Measurements from ENCODE around the gene ZNF729. TPM values are rescaled to one million over a fixed set of nuclear protein-coding genes. Genes with fewer than 3 reads are reported as not detected.
"Not testable (repeated sequence)": the region's sequence is repeated elsewhere in the genome, so short reads cannot be mapped to it uniquely, and the experiment has no call there.

ZNF729 gene
- total RNA-seq, 2 experiments from 2014 or later = not detected

DNA sequence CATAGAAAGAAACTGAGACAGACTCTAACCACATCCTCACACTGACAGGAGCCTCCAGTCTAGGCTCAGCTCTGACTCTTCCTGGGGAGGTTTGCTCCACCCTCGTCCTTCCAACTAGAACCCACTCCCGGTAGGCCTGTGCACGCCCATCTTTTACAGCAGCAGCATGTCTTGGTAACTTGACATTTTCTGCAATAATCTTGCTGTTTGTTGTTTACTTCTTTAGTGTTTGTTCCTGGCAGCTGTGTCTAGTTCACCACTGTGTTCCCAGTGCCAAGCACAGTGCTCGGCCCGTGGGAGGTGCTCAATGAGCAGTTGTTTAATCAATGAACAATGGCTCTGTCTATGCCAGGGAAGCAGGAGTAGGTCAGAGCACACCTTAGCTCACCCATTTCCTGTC lies 23.1 kb upstream of the ZNF729 start:
- no peaks in the 10 kb centered on the region for H3K4me1 ChIP-seq (ENCODE audit: insufficient read depth, low read length)
- TF ChIP-seq, protein P1, sequence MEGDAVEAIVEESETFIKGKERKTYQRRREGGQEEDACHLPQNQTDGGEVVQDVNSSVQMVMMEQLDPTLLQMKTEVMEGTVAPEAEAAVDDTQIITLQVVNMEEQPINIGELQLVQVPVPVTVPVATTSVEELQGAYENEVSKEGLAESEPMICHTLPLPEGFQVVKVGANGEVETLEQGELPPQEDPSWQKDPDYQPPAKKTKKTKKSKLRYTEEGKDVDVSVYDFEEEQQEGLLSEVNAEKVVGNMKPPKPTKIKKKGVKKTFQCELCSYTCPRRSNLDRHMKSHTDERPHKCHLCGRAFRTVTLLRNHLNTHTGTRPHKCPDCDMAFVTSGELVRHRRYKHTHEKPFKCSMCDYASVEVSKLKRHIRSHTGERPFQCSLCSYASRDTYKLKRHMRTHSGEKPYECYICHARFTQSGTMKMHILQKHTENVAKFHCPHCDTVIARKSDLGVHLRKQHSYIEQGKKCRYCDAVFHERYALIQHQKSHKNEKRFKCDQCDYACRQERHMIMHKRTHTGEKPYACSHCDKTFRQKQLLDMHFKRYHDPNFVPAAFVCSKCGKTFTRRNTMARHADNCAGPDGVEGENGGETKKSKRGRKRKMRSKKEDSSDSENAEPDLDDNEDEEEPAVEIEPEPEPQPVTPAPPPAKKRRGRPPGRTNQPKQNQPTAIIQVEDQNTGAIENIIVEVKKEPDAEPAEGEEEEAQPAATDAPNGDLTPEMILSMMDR (IDR thresholded peaks at IDR 0.05) = no peak
- Mint-ChIP-seq H3K9me3 (peaks cover 13% of the 10 kb centered on the region), H3K4me3 (no peak overlapping the region), H3K36me3 (ENCODE audit: low read depth) (no peaks in the 10 kb centered on the region), H3K27ac (no peak overlapping the region), H3K27me3 (no peaks in the 10 kb centered on the region), H3K4me1 (ENCODE audit: low read depth) (no peaks in the 10 kb centered on the region)
- no peak overlapping the region for H3K27ac ChIP-seq (ENCODE audit: low read depth in 1 of 2, low read length in 2 of 2)
- DNase-seq (no peak), ATAC-seq (ENCODE audit: poor library complexity) (no peak)
- intact Hi-C loops (cut with DNase I, micrococcal nuclease) = no loop called here
- no peak overlapping the region for H3K4me3 ChIP-seq (ENCODE audit: low read length)
- H3K9me3 ChIP-seq (ENCODE audit: control insufficient read depth in 1 of 2, insufficient read depth in 1 of 2, low read length in 2 of 2) = peaks cover 0 to 36% of the 10 kb centered on the region in 2 experiments
- H3K27me3 ChIP-seq (ENCODE audit: control insufficient read depth in 1 of 2, insufficient read depth in 2 of 2, low read length in 2 of 2) = no peaks in the 10 kb centered on the region
- ChIA-PET CTCF (no interaction called here), POLR2A (no interaction called here)
- no peaks in the 10 kb centered on the region for H3K36me3 ChIP-seq (ENCODE audit: insufficient read depth, low read length)

DNA sequence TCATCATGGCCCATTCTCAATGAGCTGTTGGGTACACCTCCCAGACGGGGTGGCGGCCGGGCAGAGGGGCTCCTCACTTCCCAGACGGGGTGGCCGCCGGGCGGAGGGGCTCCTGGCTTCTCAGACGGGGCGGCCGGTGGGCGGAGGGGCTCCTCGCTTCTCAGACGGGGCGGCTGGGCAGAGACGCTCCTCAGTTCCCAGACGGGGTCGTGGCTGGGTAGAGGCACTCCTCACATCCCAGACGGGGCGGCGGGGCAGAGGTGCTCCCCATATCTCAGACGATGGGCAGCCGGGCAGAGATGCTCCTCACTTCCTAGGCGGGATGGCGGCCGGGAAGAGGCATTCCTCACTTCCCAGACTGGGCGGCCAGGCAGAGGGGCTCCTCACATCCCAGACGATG lies 35.3 kb downstream of the ZNF729 start:
- DNase-seq; H3K36me3 ChIP-seq (ENCODE audit: insufficient read depth, low read length); CTCF ChIA-PET; intact Hi-C loops (cut with DNase I, micrococcal nuclease); H3K27ac ChIP-seq (ENCODE audit: low read depth in 1 of 2, low read length in 2 of 2); H3K27me3 Mint-ChIP-seq; H3K36me3 Mint-ChIP-seq (ENCODE audit: low read depth); POLR2A ChIA-PET; H3K27me3 ChIP-seq (ENCODE audit: control insufficient read depth in 1 of 2, insufficient read depth in 2 of 2, low read length in 2 of 2); H3K4me3 Mint-ChIP-seq; H3K4me3 ChIP-seq (ENCODE audit: low read length); ATAC-seq (ENCODE audit: poor library complexity); H3K27ac Mint-ChIP-seq; H3K4me1 ChIP-seq (ENCODE audit: insufficient read depth, low read length); H3K4me1 Mint-ChIP-seq (ENCODE audit: low read depth): not testable (repeated sequence)
- peaks cover 14 to 17% of the 10 kb centered on the region in 2 experiments for H3K9me3 ChIP-seq (ENCODE audit: control insufficient read depth in 1 of 2, insufficient read depth in 1 of 2, low read length in 2 of 2)
- H3K9me3 Mint-ChIP-seq = peaks cover 21% of the 10 kb centered on the region

DNA sequence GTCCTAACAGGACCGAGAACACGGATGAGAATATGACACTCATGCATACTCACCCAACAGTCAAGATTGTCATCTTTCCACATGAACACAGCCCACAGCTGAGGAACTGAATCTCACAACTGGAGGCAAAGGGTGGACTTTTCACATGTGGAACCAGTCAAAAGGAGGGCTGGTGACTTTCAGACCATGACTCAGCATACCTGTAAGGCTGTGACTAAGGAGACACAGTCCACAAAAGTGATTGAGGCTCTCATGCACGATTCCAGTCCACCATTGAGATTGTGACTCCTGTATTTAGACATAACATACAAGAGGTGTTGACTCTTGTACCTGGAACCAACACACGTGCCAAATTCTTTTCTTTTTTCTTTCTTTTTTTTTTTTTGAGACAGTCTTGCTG lies 40.0 kb downstream of the ZNF729 start:
- Mint-ChIP-seq H3K27ac (no peak overlapping the region), H3K9me3 (peaks cover 19% of the 10 kb centered on the region), H3K4me1 (ENCODE audit: low read depth) (no peaks in the 10 kb centered on the region), H3K36me3 (ENCODE audit: low read depth) (peaks cover 4% of the 10 kb centered on the region), H3K27me3 (no peaks in the 10 kb centered on the region), H3K4me3 (no peak overlapping the region)
- H3K27me3 ChIP-seq (ENCODE audit: control insufficient read depth in 1 of 2, insufficient read depth in 2 of 2, low read length in 2 of 2) = no peaks in the 10 kb centered on the region
- TF ChIP-seq, protein P1 (IDR thresholded peaks at IDR 0.05) = no peak
- CTCF ChIA-PET = no interaction called here
- H3K4me3 ChIP-seq (ENCODE audit: low read length) = no peak overlapping the region
- H3K4me1 ChIP-seq (ENCODE audit: insufficient read depth, low read length) = no peaks in the 10 kb centered on the region
- intact Hi-C loops (cut with DNase I, micrococcal nuclease) = no loop called here
- H3K36me3 ChIP-seq (ENCODE audit: insufficient read depth, low read length) = no peaks in the 10 kb centered on the region
- DNase-seq (no peak), ATAC-seq (ENCODE audit: poor library complexity) (no peak)
- POLR2A ChIA-PET = no interaction called here
- peaks cover 11 to 19% of the 10 kb centered on the region in 2 experiments for H3K9me3 ChIP-seq (ENCODE audit: control insufficient read depth in 1 of 2, insufficient read depth in 1 of 2, low read length in 2 of 2)
- H3K27ac ChIP-seq (ENCODE audit: low read depth in 1 of 2, low read length in 2 of 2) = no peak overlapping the region

DNA sequence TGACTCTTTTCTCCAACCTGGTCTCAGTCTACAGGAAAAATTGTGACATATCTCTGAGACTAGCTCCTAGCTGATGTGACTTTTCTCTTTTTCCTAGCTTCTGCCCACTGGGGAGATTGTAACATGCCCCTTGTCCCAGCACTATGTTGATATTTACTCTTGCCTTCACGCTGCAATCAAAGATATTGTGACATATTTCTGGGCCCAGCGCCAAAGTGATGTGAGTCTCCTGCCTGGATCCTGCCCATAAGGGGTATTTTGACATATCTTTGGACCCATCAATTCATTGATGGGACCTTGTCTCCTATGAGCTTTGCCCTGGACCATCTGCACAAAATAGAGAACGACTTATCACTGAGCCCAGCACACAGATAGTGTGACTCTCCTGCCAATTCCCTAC lies 41.1 kb downstream of the ZNF729 start:
- H3K9me3 Mint-ChIP-seq = peaks cover 21% of the 10 kb centered on the region
- intact Hi-C loops (cut with DNase I, micrococcal nuclease) = no loop called here
- no peak overlapping the region for H3K27ac ChIP-seq (ENCODE audit: low read depth in 1 of 2, low read length in 2 of 2)
- DNase-seq (no peak), ATAC-seq (ENCODE audit: poor library complexity) (no peak)
- no peaks in the 10 kb centered on the region for H3K27me3 ChIP-seq (ENCODE audit: control insufficient read depth in 1 of 2, insufficient read depth in 2 of 2, low read length in 2 of 2)
- H3K36me3 Mint-ChIP-seq (ENCODE audit: low read depth) = peaks cover 4% of the 10 kb centered on the region
- POLR2A ChIA-PET = no interaction called here
- TF ChIP-seq, protein P1 (IDR thresholded peaks at IDR 0.05) = no peak
- CTCF ChIA-PET = no interaction called here
- H3K27ac Mint-ChIP-seq = no peak overlapping the region
- no peaks in the 10 kb centered on the region for H3K4me1 ChIP-seq (ENCODE audit: insufficient read depth, low read length)
- no peaks in the 10 kb centered on the region for H3K4me1 Mint-ChIP-seq (ENCODE audit: low read depth)
- H3K27me3 Mint-ChIP-seq = no peaks in the 10 kb centered on the region
- H3K4me3 Mint-ChIP-seq = no peak overlapping the region
- no peaks in the 10 kb centered on the region for H3K36me3 ChIP-seq (ENCODE audit: insufficient read depth, low read length)
- H3K9me3 ChIP-seq (ENCODE audit: control insufficient read depth in 1 of 2, insufficient read depth in 1 of 2, low read length in 2 of 2) = peaks cover 8 to 11% of the 10 kb centered on the region in 2 experiments
- no peak overlapping the region for H3K4me3 ChIP-seq (ENCODE audit: low read length)

All from CD4-positive, alpha-beta T cell (primary cell).